SK-N-SH (cell line): ENCODE results near the gene SLC66A1. TPM values are rescaled to one million over a fixed set of nuclear protein-coding genes. Genes with fewer than 3 reads are reported as not detected.
A peak's percentile ranks its signal among the peaks of the same experiment; 100 is the strongest.

Experiments
- CTCF ChIA-PET: fragments of 300-600, 350-600 bp; formaldehyde crosslinking; extraction: SDS; loops from one replicate; lab custom pipeline; 2021; lab: Yijun Ruan, JAX
- POLR2A ChIA-PET: fragments of 350-600 bp; sonication (Branson Sonifier 250); formaldehyde crosslinking; extraction: SDS; loops from one replicate; lab custom pipeline; 2020; ENCODE audit warnings: antibody characterized with exemption, inconsistent platforms; lab: Yijun Ruan, JAX
- DNase-seq: peaks from one replicate; pipeline ENCODE4 v3.0.0; 2012
- H2AFZ ChIP-seq: fragments of 200-600 bp; sonication (generic); 2 replicates; pipeline ENCODE4 v1.8.1; 2016; ENCODE audit warnings: antibody characterized with exemption, mild to moderate bottlenecking, low read depth
- H3F3A ChIP-seq: fragments of 200-600 bp; sonication (generic); replicated peaks from 2 replicates; pipeline ENCODE3; 2016; ENCODE audit warnings: antibody characterized with exemption, mild to moderate bottlenecking; ENCODE audit not compliant: insufficient read depth
- H3K27ac ChIP-seq, 2 experiments: fragments of 200-500 bp in 1 of 2; fragments of 200-600 bp in 1 of 2; sonication (Bioruptor generic) in 1 of 2; sonication (generic), shearing (Covaris generic) in 1 of 2; 2 replicates each; pipeline versions ENCODE4 v1.5.1 to v1.6.1; 2014 to 2016; ENCODE audit warnings: low read depth in 2 of 2, inconsistent platforms in 1 of 2, low read length in 1 of 2, mild to moderate bottlenecking in 1 of 2, mixed read lengths in 1 of 2
- H3K27me3 ChIP-seq: fragments of 200-600 bp; sonication (generic), shearing (Covaris generic); 2 replicates; pipeline ENCODE4 v1.6.1; 2016; ENCODE audit warnings: mixed run types; ENCODE audit not compliant: insufficient read depth
- H3K36me3 ChIP-seq, 2 experiments: fragments of 200-500 bp in 1 of 2; fragments of 200-600 bp in 1 of 2; sonication (Bioruptor generic) in 1 of 2; sonication (generic) in 1 of 2; replicated peaks in 1 of 2; 2 replicates each; pipeline versions ENCODE3 to v1.5.1; 2014 to 2016; ENCODE audit warnings: low read length in 1 of 2, mild to moderate bottlenecking in 1 of 2; ENCODE audit not compliant: insufficient read depth in 2 of 2, control insufficient read depth in 1 of 2
- H3K4me1 ChIP-seq, 2 experiments: fragments of 200-500 bp in 1 of 2; fragments of 200-600 bp in 1 of 2; sonication (Bioruptor generic) in 1 of 2; sonication (generic), shearing (Covaris generic) in 1 of 2; 2 replicates each; pipeline versions ENCODE4 v1.5.1 to v1.6.1; 2014 to 2016; ENCODE audit warnings: low read depth in 1 of 2, low read length in 1 of 2, mixed run types in 1 of 2; ENCODE audit not compliant: insufficient read depth in 2 of 2, control insufficient read depth in 1 of 2
- H3K4me2 ChIP-seq: fragments of 200-600 bp; sonication (generic), shearing (Covaris generic); 2 replicates; pipeline ENCODE4 v1.6.1; 2017; ENCODE audit warnings: mixed run types
- H3K4me3 ChIP-seq, 2 experiments: fragments of 200-500 bp in 1 of 2; fragments of 200-600 bp in 1 of 2; sonication (Bioruptor generic) in 1 of 2; sonication (generic), shearing (Covaris generic) in 1 of 2; 2 replicates each; pipeline versions ENCODE4 v1.5.1 to v1.8.1; 2014 to 2016; ENCODE audit warnings: low read depth in 2 of 2, inconsistent platforms in 1 of 2, low read length in 1 of 2, mild to moderate bottlenecking in 1 of 2, mixed read lengths in 1 of 2, moderate library complexity in 1 of 2
- H3K79me2 ChIP-seq: fragments of 200-600 bp; sonication (generic); 2 replicates; pipeline ENCODE4 v1.8.1; 2017; ENCODE audit warnings: mild to moderate bottlenecking; ENCODE audit not compliant: insufficient read depth
- H3K9ac ChIP-seq: fragments of 200-600 bp; sonication (generic); 2 replicates; pipeline ENCODE4 v1.6.1; 2017; ENCODE audit warnings: mixed run types
- H3K9me2 ChIP-seq: fragments of 200-600 bp; sonication (generic); 2 replicates; pipeline ENCODE4 v1.6.1; 2017; ENCODE audit warnings: mixed run types
- H3K9me3 ChIP-seq: fragments of 200-600 bp; sonication (generic); 2 replicates; pipeline ENCODE4 v1.6.1; 2017; ENCODE audit warnings: mixed run types, mild to moderate bottlenecking, moderate library complexity
- H4K20me1 ChIP-seq: fragments of 200-600 bp; sonication (generic); 2 replicates; pipeline ENCODE4 v1.6.1; 2017; ENCODE audit warnings: mild to moderate bottlenecking, mixed run types; ENCODE audit not compliant: insufficient read depth
- ELF1 ChIP-seq: IDR thresholded peaks from 2 replicates; pipeline ENCODE4 v1.4.0; 2012
- EZH2phosphoT487 ChIP-seq: fragments of 200-600 bp; sonication (generic); IDR thresholded peaks from 2 replicates; pipeline ENCODE4 v1.6.1; 2017; ENCODE audit warnings: low read depth, mixed run types, mild to moderate bottlenecking, antibody characterized with exemption, moderate library complexity, borderline replicate concordance
- GATA2 ChIP-seq: sonication (generic); formaldehyde crosslinking; IDR thresholded peaks from 2 replicates; pipeline ENCODE4 v1.5.0; 2020; ENCODE audit warnings: mild to moderate bottlenecking, missing genetic modification reagents
- IRF3 ChIP-seq: fragments of 150-350 bp; IDR thresholded peaks from 2 replicates; pipeline ENCODE4 v1.6.1; 2016; ENCODE audit warnings: mild to moderate bottlenecking, low read depth, low read length
- MAX ChIP-seq: IDR thresholded peaks from 2 replicates; pipeline ENCODE4 v1.4.0; 2012; ENCODE audit warnings: low read depth
- NFIC ChIP-seq: IDR thresholded peaks from 2 replicates; pipeline ENCODE4 v1.4.0; 2012; ENCODE audit warnings: borderline replicate concordance
- NRF1 ChIP-seq: IDR thresholded peaks from 2 replicates; pipeline ENCODE4 v1.6.1; 2012; ENCODE audit warnings: low read depth, mild to moderate bottlenecking, low read length
- SMC3 ChIP-seq: IDR thresholded peaks from 2 replicates; pipeline ENCODE4 v1.6.1; 2012; ENCODE audit warnings: low read depth, low read length, improper control_type of control experiment
- TAF1 ChIP-seq: IDR thresholded peaks from 2 replicates; pipeline ENCODE4 v1.6.1; 2012; ENCODE audit warnings: low read depth, mild to moderate bottlenecking, low read length, moderate library complexity, borderline replicate concordance
- TEAD4 ChIP-seq: IDR thresholded peaks from 2 replicates; pipeline ENCODE4 v1.4.0; 2012; ENCODE audit warnings: mild to moderate bottlenecking, borderline replicate concordance; ENCODE audit not compliant: insufficient read depth
- WGBS: methylation state at CpG from one replicate; pipeline ENCODE4 v1.1.6; 2017; ENCODE audit warnings: low lambda C conversion rate; 5-methylcytosine and 5-hydroxymethylcytosine counted together
- polyA plus RNA-seq, 3 experiments: library from polyadenylated mRNA; depleted of rRNA; stranded (reverse); fragments of >200 nt; gene quantifications; 2 replicates each; pipeline ENCODE4 v1.2.3, GENCODE V29; 2012
- TF ChIP-seq, protein P1 (sequence below): IDR thresholded peaks from 2 replicates; pipeline ENCODE4; 2012

The SLC66A1 gene
- polyA plus RNA-seq, 1 of the 3 experiments (the other 2 are of a cell fraction) = 16.9 TPM

DNA sequence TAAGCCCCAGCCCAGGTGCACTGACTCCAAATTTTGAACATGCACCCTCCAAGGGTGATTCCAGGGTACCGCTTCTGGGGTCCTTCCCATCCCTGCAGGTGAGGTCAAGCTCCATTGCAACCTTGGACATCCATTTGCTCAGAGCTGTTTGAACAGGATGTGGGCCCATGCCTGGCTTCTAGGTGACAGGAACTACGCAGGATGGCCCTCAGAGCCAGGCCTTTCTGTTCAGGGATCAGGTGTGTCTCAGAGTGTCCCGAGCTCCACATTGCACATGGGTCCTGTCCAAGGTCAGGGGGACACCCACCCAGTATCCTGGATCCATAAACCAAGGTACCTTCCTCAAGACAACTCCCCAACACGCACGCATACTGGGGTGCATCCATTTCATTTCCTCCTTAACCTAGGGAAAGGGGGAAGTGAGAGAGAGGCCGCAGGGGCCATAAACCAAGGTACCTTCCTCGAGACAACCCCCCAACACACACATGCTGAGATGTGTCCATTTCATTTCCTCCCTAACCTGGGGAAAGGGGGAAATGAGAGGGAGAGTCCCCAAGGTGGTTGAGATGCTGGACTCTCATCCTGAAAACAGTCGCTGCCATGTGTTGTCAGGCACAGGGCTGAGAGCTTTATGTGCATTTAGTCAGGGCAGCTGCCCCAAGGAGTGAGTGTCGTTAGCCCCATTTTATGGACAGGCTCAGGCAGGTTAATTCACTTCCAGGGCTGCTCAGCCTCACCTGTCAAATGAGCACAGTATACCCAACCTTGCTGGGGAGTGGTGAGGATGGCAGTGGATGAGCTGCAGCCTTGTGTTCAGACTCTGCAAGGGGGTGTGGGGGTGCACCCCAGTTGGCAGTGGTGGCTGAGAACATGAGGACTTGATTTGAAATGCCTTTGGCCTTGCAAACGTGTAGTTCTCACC, 2.1 kb downstream of the SLC66A1 start:
- no peak overlapping the region for H3K9ac ChIP-seq
- no peak overlapping the region for H2AFZ ChIP-seq
- no peaks in the 10 kb centered on the region for H3K9me3 ChIP-seq
- CTCF ChIA-PET = interaction anchor here (0.6 to 2.4 kb wide), 2 partner anchors 9 to 348 kb away, joined by 3 to 8 read pairs; no protein-coding TSS in a partner anchor
- TF ChIP-seq MAX (no peak), SMC3 (no peak), NFIC (no peak)
- 95% methylated on average over 9 of the region's 10 CpGs for WGBS
- no peaks in the 10 kb centered on the region for H3K27me3 ChIP-seq
- H3K4me1 ChIP-seq = peaks cover 5 to 26% of the 10 kb centered on the region in 2 experiments; a peak in 1 of 4 replicates
- DNase-seq = no peak
- POLR2A ChIA-PET = no interaction called here
- H3K9me2 ChIP-seq = no peaks in the 10 kb centered on the region
- H3K4me3 ChIP-seq = no peak overlapping the region
- H3K4me2 ChIP-seq = no peak overlapping the region
- H3K36me3 ChIP-seq = peaks cover 0 to 11% of the 10 kb centered on the region in 2 experiments
- peaks cover 13% of the 10 kb centered on the region; the same call in 1 of the 2 replicates for H4K20me1 ChIP-seq
- no peaks in the 10 kb centered on the region for H3F3A ChIP-seq
- no peak overlapping the region for H3K27ac ChIP-seq
- H3K79me2 ChIP-seq = peaks cover 71% of the 10 kb centered on the region

DNA sequence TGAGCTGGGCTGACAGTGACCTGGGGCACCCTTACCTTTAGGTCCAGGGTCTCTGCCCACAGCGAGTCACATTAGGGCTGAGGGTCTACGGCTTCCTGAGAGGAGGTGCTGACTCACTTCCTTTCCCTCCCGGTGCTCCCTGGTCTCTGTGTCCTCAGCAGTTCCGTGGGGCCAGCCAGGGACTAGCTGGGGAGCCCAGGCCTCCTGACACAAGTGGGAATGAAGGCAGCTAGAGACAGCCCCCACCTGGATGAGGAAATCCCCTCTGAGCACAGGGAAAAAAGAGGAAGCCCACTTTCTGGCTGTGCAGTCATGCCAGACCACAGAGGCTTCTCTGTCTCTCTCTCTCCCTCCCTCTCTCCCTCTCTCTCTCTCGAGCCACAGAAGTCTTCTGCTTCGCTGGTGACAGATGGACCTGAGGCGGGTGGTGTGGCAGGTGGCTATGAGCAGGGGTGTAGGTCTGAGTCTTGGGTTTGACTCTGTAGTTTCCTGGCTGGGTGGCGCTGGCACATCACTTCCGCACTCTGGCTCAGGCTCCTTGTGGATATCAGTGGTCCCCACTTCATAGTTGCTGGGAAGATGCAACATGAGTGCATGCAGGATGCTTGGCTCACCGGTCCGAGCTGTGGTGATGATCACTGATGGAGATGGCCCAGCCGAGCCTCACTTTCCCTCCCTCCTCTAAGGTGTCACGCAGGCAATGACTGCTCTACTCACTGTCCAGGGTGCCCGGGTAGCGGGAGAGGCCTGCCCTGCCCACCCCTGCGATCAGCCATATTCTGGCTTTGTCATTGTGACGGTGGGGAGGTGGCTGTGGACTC, 3.5 kb downstream of the SLC66A1 start:
- DNase-seq = no peak
- H2AFZ ChIP-seq = no peak overlapping the region
- H3F3A ChIP-seq = no peaks in the 10 kb centered on the region
- H3K36me3 ChIP-seq = peaks cover 0 to 11% of the 10 kb centered on the region in 2 experiments
- no peak overlapping the region for H3K27ac ChIP-seq
- no peak overlapping the region for H3K9ac ChIP-seq
- no peaks in the 10 kb centered on the region for H3K27me3 ChIP-seq
- peaks cover 5 to 25% of the 10 kb centered on the region in 2 experiments; a peak in 1 of 4 replicates for H3K4me1 ChIP-seq
- H3K9me3 ChIP-seq = no peaks in the 10 kb centered on the region
- H3K4me3 ChIP-seq = no peak overlapping the region
- CTCF ChIA-PET = no interaction called here
- H3K9me2 ChIP-seq = no peaks in the 10 kb centered on the region
- H3K4me2 ChIP-seq = peak overlapping the region; percentile 2; the same call in 1 of the 2 replicates
- POLR2A ChIA-PET = no interaction called here
- peaks cover 61% of the 10 kb centered on the region for H3K79me2 ChIP-seq
- TF ChIP-seq ELF1 = no peak
- TF ChIP-seq GATA2 (CRISPR knock-in tag) = no peak
- TF ChIP-seq, protein P1, sequence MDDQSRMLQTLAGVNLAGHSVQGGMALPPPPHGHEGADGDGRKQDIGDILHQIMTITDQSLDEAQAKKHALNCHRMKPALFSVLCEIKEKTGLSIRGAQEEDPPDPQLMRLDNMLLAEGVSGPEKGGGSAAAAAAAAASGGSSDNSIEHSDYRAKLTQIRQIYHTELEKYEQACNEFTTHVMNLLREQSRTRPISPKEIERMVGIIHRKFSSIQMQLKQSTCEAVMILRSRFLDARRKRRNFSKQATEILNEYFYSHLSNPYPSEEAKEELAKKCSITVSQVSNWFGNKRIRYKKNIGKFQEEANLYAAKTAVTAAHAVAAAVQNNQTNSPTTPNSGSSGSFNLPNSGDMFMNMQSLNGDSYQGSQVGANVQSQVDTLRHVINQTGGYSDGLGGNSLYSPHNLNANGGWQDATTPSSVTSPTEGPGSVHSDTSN = no peak
- no peak for TF ChIP-seq NFIC
- TF ChIP-seq TEAD4 = no peak
- no peak for TF ChIP-seq TAF1
- no peak for TF ChIP-seq NRF1
- TF ChIP-seq IRF3 = no peak
- no peak for TF ChIP-seq EZH2phosphoT487
- 63% methylated on average over 11 of the region's 17 CpGs for WGBS
- H4K20me1 ChIP-seq = peaks cover 6% of the 10 kb centered on the region; the same call in 1 of the 2 replicates
